Activated naive CD8-positive, alpha-beta T cell treated with anti-CD3 and anti-CD28 coated beads for 36 hours (primary cell): Measurements from ENCODE around the gene HS3ST3B1. TPM values are rescaled to one million over a fixed set of nuclear protein-coding genes. Genes with fewer than 3 reads are reported as not detected.
A peak's percentile ranks its signal among the peaks of the same experiment; 100 is the strongest.

ENCODE experiments used
- DNase-seq: peaks from one replicate; pipeline ENCODE4 v3.0.0; 2021
- H3K27ac Mint-ChIP-seq: one replicate; pipeline ENCODE4 v1.8.0; 2022; ENCODE audit warnings: mild to moderate bottlenecking, moderate library complexity, mixed read lengths
- H3K27me3 Mint-ChIP-seq: one replicate; pipeline ENCODE4 v1.8.0; 2022; ENCODE audit warnings: mild to moderate bottlenecking, mixed read lengths
- H3K36me3 Mint-ChIP-seq: one replicate; pipeline ENCODE4 v1.8.0; 2021; ENCODE audit warnings: mild to moderate bottlenecking, mixed read lengths
- H3K4me1 Mint-ChIP-seq: one replicate; pipeline ENCODE4 v1.8.0; 2021; ENCODE audit warnings: mixed read lengths
- H3K4me3 Mint-ChIP-seq: one replicate; pipeline ENCODE4 v1.8.0; 2022; ENCODE audit warnings: mild to moderate bottlenecking, moderate library complexity, mixed read lengths
- H3K9me3 Mint-ChIP-seq: one replicate; pipeline ENCODE4 v1.8.0; 2022; ENCODE audit warnings: mixed read lengths
- total RNA-seq, 2 experiments: library from RNA; stranded (reverse); gene quantifications; one replicate each; pipeline ENCODE4 v1.2.3, GENCODE V29; 2021

Gene HS3ST3B1
- total RNA-seq, 2 experiments from 2014 or later, result 5.8 to 5.9 TPM

DNA sequence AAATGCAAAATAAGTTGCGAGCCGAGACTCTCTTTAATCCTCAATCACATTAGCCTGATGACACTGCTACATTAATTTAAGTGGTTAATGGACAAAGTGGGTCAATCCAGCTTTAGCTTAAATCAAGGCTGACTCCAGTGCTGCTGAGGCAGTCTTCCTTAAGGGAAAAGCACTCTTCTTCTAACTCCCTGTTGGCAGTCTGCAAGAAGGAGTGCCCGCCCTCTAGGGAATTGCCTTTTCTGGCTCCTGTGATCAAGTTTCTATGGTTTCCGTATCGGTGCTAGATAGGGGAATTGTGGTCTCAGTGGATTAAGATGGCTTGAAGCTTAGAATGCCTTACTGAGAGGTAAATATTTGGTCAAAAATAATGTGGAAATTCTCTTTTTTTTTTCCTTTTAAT lies 41.0 kb downstream of the HS3ST3B1 start:
- Mint-ChIP-seq H3K4me1 (peaks cover 50% of the 10 kb centered on the region), H3K27ac (no peak overlapping the region), H3K9me3 (no peaks in the 10 kb centered on the region), H3K36me3 (peaks cover 30% of the 10 kb centered on the region), H3K4me3 (no peak overlapping the region), H3K27me3 (no peaks in the 10 kb centered on the region)
- DNase-seq, result no peak

- Mint-ChIP-seq H3K9me3 (no peaks in the 10 kb centered on the region), H3K27ac (no peak overlapping the region), H3K4me3 (no peak overlapping the region), H3K4me1 (peaks cover 22% of the 10 kb centered on the region), H3K27me3 (no peaks in the 10 kb centered on the region), H3K36me3 (peaks cover 25% of the 10 kb centered on the region)
- DNase-seq, result no peak
These were observed 45.9 kb downstream of the HS3ST3B1 start for GRCh38 chr17:14346801-14347200.

- Mint-ChIP-seq H3K9me3 (no peaks in the 10 kb centered on the region), H3K4me1 (peaks cover 22% of the 10 kb centered on the region), H3K36me3 (peaks cover 16% of the 10 kb centered on the region), H3K27ac (peak overlapping the region; percentile 19), H3K27me3 (no peaks in the 10 kb centered on the region), H3K4me3 (no peak overlapping the region)
- DNase-seq, result no peak
These were observed 50.6 kb downstream of the HS3ST3B1 start for GRCh38 chr17:14351493-14351892.

DNA sequence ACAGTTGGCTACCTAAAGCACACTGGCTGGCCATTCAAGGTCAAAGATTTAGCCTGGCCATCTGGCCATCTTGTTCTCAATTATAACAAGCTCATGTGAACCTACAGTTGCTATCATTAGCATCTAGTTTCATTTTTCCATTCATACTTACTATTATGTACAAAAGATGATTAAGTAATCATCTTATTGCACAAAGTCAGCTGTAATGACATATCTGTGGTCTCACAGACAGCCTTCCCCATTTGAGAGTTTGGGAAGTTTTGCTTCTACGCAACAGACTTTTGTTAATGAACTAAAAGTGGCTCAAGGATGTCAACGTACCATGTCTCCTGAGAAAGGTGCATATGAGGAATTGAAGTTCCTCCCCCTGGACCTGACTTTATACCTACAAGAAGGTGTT lies 51.3 kb downstream of the HS3ST3B1 start:
- H3K27ac Mint-ChIP-seq, result peak overlapping the region; percentile 72
- H3K4me1 Mint-ChIP-seq, result peaks cover 20% of the 10 kb centered on the region
- no peaks in the 10 kb centered on the region for H3K27me3 Mint-ChIP-seq
- peaks cover 14% of the 10 kb centered on the region for H3K36me3 Mint-ChIP-seq
- no peak for DNase-seq
- H3K4me3 Mint-ChIP-seq, result no peak overlapping the region
- no peaks in the 10 kb centered on the region for H3K9me3 Mint-ChIP-seq

DNA sequence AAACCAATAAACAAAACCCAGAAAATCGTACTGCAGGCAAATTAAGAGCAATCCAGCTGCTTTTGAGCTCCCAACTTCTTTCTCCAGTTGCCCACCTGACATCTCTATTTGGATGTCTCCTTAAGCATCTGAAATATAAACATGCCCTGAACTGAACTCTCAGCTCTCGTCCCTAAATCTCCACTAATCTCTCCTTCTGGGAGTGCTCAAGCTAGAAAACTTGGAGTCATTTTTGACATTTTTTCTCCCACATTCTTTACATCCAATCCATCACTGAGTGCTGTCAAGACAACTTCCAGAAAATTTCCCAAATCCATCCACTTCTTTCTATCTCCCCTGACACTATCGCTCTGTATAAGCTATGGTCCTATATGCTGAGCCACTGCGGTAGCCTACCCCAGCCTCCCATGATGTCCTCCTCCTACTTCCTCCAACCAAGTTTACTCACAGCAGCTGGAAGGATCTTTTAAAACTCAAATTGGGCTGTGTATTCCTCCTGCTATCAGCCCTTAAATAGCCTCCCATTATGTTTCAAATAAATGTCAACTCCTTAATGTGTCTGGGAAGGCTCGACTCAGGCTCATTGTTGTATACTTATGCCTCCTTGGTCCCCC lies 53.1 kb downstream of the HS3ST3B1 start:
- no peak for DNase-seq
- H3K36me3 Mint-ChIP-seq, result peaks cover 8% of the 10 kb centered on the region
- H3K4me3 Mint-ChIP-seq, result no peak overlapping the region
- no peaks in the 10 kb centered on the region for H3K9me3 Mint-ChIP-seq
- peaks cover 12% of the 10 kb centered on the region for H3K4me1 Mint-ChIP-seq
- no peaks in the 10 kb centered on the region for H3K27me3 Mint-ChIP-seq
- no peak overlapping the region for H3K27ac Mint-ChIP-seq

GRCh38 chr17:14354807-14355206 lies 53.9 kb downstream of the HS3ST3B1 start:
- Mint-ChIP-seq H3K4me3 (no peak overlapping the region), H3K27me3 (no peaks in the 10 kb centered on the region), H3K9me3 (no peaks in the 10 kb centered on the region), H3K27ac (no peak overlapping the region), H3K36me3 (peaks cover 5% of the 10 kb centered on the region), H3K4me1 (peaks cover 19% of the 10 kb centered on the region)
- DNase-seq, result no peak

DNA sequence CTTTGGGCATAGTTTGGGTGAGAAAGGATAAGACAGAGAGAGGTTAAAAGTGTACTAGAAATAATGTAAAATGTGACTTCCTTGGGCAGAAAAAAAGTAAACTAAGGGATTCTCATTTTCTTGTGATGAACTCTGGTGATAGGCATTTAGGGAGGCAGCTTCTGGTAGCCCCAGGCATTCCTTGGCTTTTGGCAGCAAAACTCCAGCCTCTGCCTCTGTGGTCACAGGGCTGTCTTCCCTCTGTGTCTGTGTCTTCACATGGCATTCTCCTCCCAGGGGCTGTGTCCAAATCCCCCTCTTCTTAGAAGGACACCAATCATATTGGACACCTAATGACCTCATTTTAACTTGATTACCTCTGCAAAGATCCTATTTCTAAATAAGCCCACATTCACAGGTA lies 54.7 kb downstream of the HS3ST3B1 start:
- no peaks in the 10 kb centered on the region for H3K27me3 Mint-ChIP-seq
- peaks cover 19% of the 10 kb centered on the region for H3K4me1 Mint-ChIP-seq
- DNase-seq, result no peak
- no peak overlapping the region for H3K4me3 Mint-ChIP-seq
- no peaks in the 10 kb centered on the region for H3K36me3 Mint-ChIP-seq
- H3K27ac Mint-ChIP-seq, result no peak overlapping the region
- H3K9me3 Mint-ChIP-seq, result no peaks in the 10 kb centered on the region

DNA sequence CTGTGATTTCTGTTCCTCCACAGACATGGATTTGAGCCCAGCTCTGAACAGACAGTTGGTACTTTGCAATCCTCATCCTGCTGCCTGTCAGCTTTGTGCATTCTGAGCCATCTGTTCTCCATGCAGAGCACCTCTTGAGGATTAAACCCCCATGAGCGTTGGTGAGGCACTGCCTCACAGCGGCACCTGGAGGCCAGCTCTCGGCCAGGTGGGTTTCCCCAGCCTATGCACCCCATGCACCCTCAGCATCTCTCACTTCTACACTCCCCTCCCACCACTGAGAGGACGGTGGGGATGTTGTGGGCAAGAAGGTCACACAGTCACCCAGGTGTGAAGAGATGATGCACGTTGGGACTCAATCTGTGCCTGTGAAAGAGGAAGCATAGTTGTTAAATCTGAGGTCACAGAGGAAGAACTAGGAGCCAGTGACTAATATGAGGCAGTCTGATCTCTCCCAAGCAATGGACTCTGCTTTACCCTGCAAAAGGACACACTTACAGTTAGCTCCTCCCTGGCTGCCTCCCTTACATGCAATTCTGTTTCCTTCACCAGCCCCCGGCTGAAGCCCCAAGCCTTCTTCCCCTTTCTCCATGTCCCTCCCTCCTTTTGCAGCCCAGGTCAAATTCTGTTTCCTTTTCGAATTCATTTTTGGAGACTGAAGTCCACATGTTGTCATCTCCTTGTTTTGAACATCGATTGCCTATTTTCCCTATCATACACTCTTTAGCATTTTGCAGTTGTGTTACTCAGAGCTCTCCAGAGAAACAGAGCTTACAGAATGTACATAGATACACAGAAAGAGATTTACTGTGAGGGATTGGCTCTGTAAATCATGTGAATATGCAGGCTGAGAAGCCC lies 58.5 kb downstream of the HS3ST3B1 start:
- Mint-ChIP-seq H3K9me3 (no peaks in the 10 kb centered on the region), H3K27me3 (no peaks in the 10 kb centered on the region), H3K4me1 (peaks cover 15% of the 10 kb centered on the region), H3K4me3 (no peak overlapping the region), H3K27ac (no peak overlapping the region), H3K36me3 (no peaks in the 10 kb centered on the region)
- peak; percentile 71 for DNase-seq

DNA sequence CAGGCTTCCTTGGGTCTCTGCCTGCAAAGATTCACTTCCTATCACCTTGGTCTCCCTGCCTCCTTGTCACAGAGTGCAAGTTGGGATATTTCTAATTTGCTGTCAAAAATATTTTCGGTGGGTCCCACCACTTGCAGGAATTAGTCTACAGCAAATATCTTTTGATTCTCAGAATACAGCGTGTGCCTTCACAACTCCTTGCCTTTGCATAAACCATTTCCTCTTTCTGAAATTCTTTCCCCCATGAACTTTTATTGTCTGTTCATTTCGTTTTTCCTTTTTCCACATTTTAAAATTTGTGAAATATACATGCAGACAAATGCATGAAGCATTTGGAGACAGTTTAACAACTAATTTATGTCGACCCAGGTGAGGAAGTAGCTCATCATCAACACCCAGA lies 60.0 kb downstream of the HS3ST3B1 start:
- H3K27me3 Mint-ChIP-seq, result no peaks in the 10 kb centered on the region
- no peaks in the 10 kb centered on the region for H3K36me3 Mint-ChIP-seq
- no peak overlapping the region for H3K4me3 Mint-ChIP-seq
- no peak for DNase-seq
- H3K9me3 Mint-ChIP-seq, result no peaks in the 10 kb centered on the region
- H3K27ac Mint-ChIP-seq, result no peak overlapping the region
- H3K4me1 Mint-ChIP-seq, result peaks cover 15% of the 10 kb centered on the region

DNA sequence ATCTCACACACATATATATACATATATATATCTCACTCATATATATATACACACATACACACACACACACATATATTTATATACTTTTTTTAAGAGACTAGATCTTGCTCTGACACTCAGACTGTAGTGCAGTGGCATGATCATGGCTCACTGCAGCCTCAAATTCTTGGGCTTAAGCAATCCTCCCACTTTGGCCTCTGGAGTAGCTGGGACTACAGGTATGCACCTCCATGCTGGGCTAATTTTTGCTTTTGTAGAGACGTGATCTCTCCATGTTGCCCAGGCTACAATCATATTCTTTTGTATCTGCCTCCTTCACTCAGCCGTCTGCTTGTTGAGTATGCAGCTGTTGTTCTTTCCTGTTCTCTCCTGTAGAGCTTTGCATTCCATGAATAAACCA lies 60.6 kb downstream of the HS3ST3B1 start:
- Mint-ChIP-seq H3K4me3 (no peak overlapping the region), H3K9me3 (peaks cover under 1% of the 10 kb centered on the region), H3K4me1 (peaks cover 15% of the 10 kb centered on the region), H3K36me3 (no peaks in the 10 kb centered on the region), H3K27me3 (no peaks in the 10 kb centered on the region), H3K27ac (no peak overlapping the region)
- no peak for DNase-seq

- Mint-ChIP-seq H3K9me3 (peaks cover 5% of the 10 kb centered on the region), H3K27ac (no peak overlapping the region), H3K4me3 (no peak overlapping the region), H3K36me3 (no peaks in the 10 kb centered on the region), H3K27me3 (no peaks in the 10 kb centered on the region), H3K4me1 (peaks cover 15% of the 10 kb centered on the region)
- no peak for DNase-seq
These were observed 61.1 kb downstream of the HS3ST3B1 start for GRCh38 chr17:14361945-14362508.

DNA sequence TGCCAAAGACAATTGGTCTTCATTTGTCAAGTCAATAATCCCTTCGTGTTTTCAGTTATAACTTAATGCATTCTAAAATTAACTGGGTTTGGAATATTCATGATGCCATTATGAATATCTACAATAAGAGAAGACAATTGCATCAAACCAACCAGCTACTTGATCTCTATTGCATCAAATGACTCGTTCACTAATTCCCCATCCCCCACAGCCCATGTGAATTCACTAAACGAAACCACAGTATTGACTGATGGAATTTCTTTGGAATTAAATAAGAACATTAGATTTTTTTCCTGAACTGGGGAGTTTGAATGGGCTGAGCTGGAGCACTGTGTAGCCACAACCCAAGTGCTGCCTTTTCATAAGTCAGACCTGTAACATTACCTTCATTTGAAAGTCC lies 65.3 kb downstream of the HS3ST3B1 start:
- Mint-ChIP-seq H3K4me3 (no peak overlapping the region), H3K4me1 (peaks cover under 1% of the 10 kb centered on the region), H3K27me3 (no peaks in the 10 kb centered on the region), H3K36me3 (no peaks in the 10 kb centered on the region), H3K9me3 (peaks cover 7% of the 10 kb centered on the region), H3K27ac (no peak overlapping the region)
- no peak for DNase-seq

GRCh38 chr17:14372461-14372860 lies 71.6 kb downstream of the HS3ST3B1 start:
- Mint-ChIP-seq H3K4me3 (no peak overlapping the region), H3K36me3 (no peaks in the 10 kb centered on the region), H3K9me3 (no peaks in the 10 kb centered on the region), H3K27me3 (no peaks in the 10 kb centered on the region), H3K4me1 (no peaks in the 10 kb centered on the region), H3K27ac (no peak overlapping the region)
- no peak for DNase-seq

GRCh38 chr17:14372905-14373613 lies 72.2 kb downstream of the HS3ST3B1 start:
- no peaks in the 10 kb centered on the region for H3K4me1 Mint-ChIP-seq
- H3K27ac Mint-ChIP-seq, result no peak overlapping the region
- H3K27me3 Mint-ChIP-seq, result no peaks in the 10 kb centered on the region
- no peak overlapping the region for H3K4me3 Mint-ChIP-seq
- H3K36me3 Mint-ChIP-seq, result no peaks in the 10 kb centered on the region
- DNase-seq, result no peak
- H3K9me3 Mint-ChIP-seq, result no peaks in the 10 kb centered on the region

- DNase-seq, result no peak
- Mint-ChIP-seq H3K9me3 (no peaks in the 10 kb centered on the region), H3K27me3 (no peaks in the 10 kb centered on the region)
These were observed 72.9 kb downstream of the HS3ST3B1 start for GRCh38 chr17:14373614-14374259.

More at GRCh38 chr17:14373614-14374259, 72.9 kb downstream of the HS3ST3B1 start:
- H3K4me3 Mint-ChIP-seq, result no peak overlapping the region
- no peak overlapping the region for H3K27ac Mint-ChIP-seq
- H3K36me3 Mint-ChIP-seq, result no peaks in the 10 kb centered on the region
- peaks cover under 1% of the 10 kb centered on the region for H3K4me1 Mint-ChIP-seq
